Lung (tissue), 12 donors: ENCODE measurements around the gene CEP20. TPM values are rescaled to one million over a fixed set of nuclear protein-coding genes. Genes with fewer than 3 reads are reported as not detected.

Experiments
- ATAC-seq: fragments of 200-7000 bp; cut with Tn5 transposase; one replicate; pipeline ENCODE4 v1.9.1; 2020; ENCODE audit warnings: moderate number of reproducible peaks; ENCODE audit not compliant: insufficient read depth, low FRiP score
- DNase-seq, 3 donors: peaks; one replicate each; pipeline ENCODE4 v3.0.0-alpha.2; 2013 to 2017
- H3K27ac ChIP-seq, 2 donors: one replicate each; pipeline ENCODE4 v1.5.1; 2013; ENCODE audit warnings: mild to moderate bottlenecking in 2 of 2, moderate library complexity in 2 of 2, control low read depth in 1 of 2, inconsistent platforms in 1 of 2, low read depth in 1 of 2, low read length in 1 of 2
- H3K27me3 ChIP-seq, 3 donors: one replicate each; pipeline ENCODE4 v1.5.1; 2013; ENCODE audit warnings: low read length in 2 of 3; ENCODE audit not compliant: control insufficient read depth in 3 of 3, insufficient read depth in 3 of 3
- H3K36me3 ChIP-seq, 4 donors: one replicate each; pipeline ENCODE4 v1.5.1; 2013; ENCODE audit warnings: low read length in 4 of 4, mild to moderate bottlenecking in 1 of 4, moderate library complexity in 1 of 4; ENCODE audit not compliant: control insufficient read depth in 4 of 4, insufficient read depth in 4 of 4
- H3K4me1 ChIP-seq, 5 donors: one replicate each; pipeline ENCODE4 v1.5.1; 2013; ENCODE audit warnings: low read length in 5 of 5, mild to moderate bottlenecking in 2 of 5, moderate library complexity in 1 of 5; ENCODE audit not compliant: control insufficient read depth in 5 of 5, insufficient read depth in 5 of 5
- H3K4me3 ChIP-seq: one replicate; pipeline ENCODE4 v1.5.1; 2013; ENCODE audit warnings: mild to moderate bottlenecking, control low read depth, moderate library complexity
- H3K9ac ChIP-seq, 2 donors: one replicate each; pipeline ENCODE4 v1.5.1; 2013; ENCODE audit warnings: low read length in 2 of 2, control low read depth in 1 of 2; ENCODE audit not compliant: insufficient read depth in 1 of 2
- H3K9me3 ChIP-seq, 4 donors: one replicate each; pipeline ENCODE4 v1.5.1; 2013; ENCODE audit warnings: low read length in 3 of 4, mild to moderate bottlenecking in 1 of 4, moderate library complexity in 1 of 4; ENCODE audit not compliant: control insufficient read depth in 4 of 4, insufficient read depth in 3 of 4
- CTCF ChIP-seq: IDR thresholded peaks from 2 replicates; pipeline ENCODE4 v1.5.1; 2012; ENCODE audit warnings: mild to moderate bottlenecking; ENCODE audit errors: control extremely low read depth, extremely low read depth
- WGBS, 2 donors: extraction: QIAGEN DNeasy Blood & Tissue Kit; methylation state at CpG; one replicate each; pipeline ENCODE4 v1.1.7; 2013; 5-methylcytosine and 5-hydroxymethylcytosine counted together
- polyA plus RNA-seq, 2 donors: library from polyadenylated mRNA; stranded (reverse); fragments of 200-250 nt; gene quantifications; one replicate each; pipeline ENCODE4 v1.2.1, GENCODE V29; 2013
- total RNA-seq, 2 donors: library from RNA; depleted of rRNA in 1 of 2; stranded (reverse); fragments of >200 nt in 1 of 2; gene quantifications; one replicate each; pipeline ENCODE4 v1.2.1, GENCODE V29; 2014 to 2021
- donor health status: control.
- donor health status: control.
- donor health status: Bipolar disorder and iron deficiency.
- donor health status: healthy.
- donor health status: DM: yes; HTN: yes; CAD: no.

CEP20 gene
- total and polyA plus RNA-seq, 4 donors, result 19.0 to 38.5 (median 23.8) TPM

DNA sequence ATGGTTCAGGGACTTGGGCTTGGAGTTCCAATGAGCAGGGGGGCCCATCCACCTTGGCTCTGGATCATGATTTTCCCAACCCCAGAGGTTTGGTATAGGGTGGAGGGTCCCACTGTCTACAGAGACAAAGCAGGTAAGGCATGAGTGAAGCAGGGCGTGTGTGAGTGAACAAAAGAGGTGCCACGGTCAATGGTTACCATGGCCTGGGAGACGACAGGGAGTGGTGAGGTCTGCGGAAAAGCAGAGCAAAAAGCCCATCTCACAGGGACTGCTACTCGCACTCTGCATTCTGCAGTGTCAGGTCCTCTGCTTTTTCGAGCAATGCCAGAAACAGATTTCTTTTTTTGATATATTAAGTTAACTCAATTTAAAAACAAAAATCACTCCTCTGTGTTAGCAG, 56.2 kb downstream of the CEP20 start:
- H3K4me3 ChIP-seq, result no peak overlapping the region

DNA sequence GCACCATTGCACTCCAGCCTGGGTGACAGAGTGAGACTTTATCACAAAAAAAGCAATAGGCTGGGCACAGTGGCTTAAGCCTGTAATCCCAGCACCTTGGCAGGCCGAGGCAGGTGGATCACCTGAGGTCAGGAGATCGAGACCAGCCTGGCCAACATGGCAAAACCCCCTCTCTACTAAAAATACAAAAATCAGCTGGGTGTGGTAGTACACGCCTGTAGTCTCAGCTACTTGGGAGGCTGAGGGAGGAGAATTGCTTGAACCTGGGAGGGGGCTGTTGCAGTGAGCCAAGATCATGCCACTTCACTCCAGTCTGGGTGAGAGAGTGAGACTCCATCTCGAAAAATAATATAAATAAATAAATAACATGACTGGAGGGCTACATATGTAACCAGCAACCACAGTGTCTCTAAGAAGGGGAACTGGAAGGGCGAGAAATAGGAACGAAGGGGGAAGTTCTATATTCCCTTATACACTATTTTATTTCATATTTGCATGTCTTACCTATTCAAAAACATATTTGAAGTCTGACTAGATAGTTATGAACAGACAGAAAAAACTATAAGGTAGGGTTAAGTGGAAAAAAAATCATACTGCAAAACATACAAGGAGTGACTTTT, 57.5 kb downstream of the CEP20 start:
- no peak for DNase-seq
- no peak for ATAC-seq
- peaks cover 0 to 4% (median 3%) of the 10 kb centered on the region in 3 donors for H3K27me3 ChIP-seq
- no peaks in the 10 kb centered on the region for H3K36me3 ChIP-seq
- H3K4me1 ChIP-seq, result peaks cover 0 to 12% (median 0%) of the 10 kb centered on the region in 5 donors
- no peak overlapping the region for H3K27ac ChIP-seq
- no peak overlapping the region for H3K9ac ChIP-seq
- TF ChIP-seq CTCF, result no peak
- 65 to 71% methylated on average over 6 of the region's 6 CpGs for WGBS, 2 donors
- H3K4me3 ChIP-seq, result no peak overlapping the region
- no peaks in the 10 kb centered on the region for H3K9me3 ChIP-seq

More for the DNA sequence above, 56.2 kb downstream of the CEP20 start:
- ATAC-seq (no peak), DNase-seq (no peak)
- Histone ChIP-seq H3K9me3 (no peaks in the 10 kb centered on the region), H3K27ac (no peak overlapping the region), H3K27me3 (peaks cover 0 to 4% (median 3%) of the 10 kb centered on the region in 3 donors), H3K4me1 (peaks cover 0 to 12% (median 0%) of the 10 kb centered on the region in 5 donors), H3K9ac (no peak overlapping the region), H3K36me3 (no peaks in the 10 kb centered on the region)
- 93 to 98% methylated on average over 6 of the region's 6 CpGs for WGBS, 2 donors
- TF ChIP-seq CTCF, result no peak

DNA sequence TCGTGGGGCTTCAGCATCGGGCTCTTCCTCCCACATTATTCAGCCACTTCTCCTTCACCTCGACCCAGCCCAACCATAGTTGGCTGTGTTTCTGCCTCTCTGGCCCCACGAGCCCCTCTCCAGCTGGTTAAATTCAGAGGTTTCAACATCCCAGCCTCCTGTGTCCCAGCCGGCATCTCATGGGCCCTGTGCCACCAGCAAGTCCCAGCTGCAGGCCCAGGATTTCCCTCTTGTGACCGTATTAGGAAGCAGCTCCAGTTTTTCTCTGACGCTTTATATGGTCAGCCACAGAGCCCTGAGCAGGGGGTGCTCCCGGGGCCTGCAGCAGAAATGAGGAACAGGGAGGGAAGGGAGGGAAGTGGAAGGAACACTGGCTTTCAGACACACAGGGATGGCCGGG, 58.9 kb downstream of the CEP20 start:
- Histone ChIP-seq H3K9me3 (no peaks in the 10 kb centered on the region), H3K4me3 (no peak overlapping the region), H3K27ac (peak overlapping the region in 1 of 2 donors; percentile 24), H3K27me3 (peaks cover 0 to 4% (median 3%) of the 10 kb centered on the region in 3 donors), H3K9ac (no peak overlapping the region), H3K36me3 (no peaks in the 10 kb centered on the region), H3K4me1 (peaks cover 0 to 5% (median 0%) of the 10 kb centered on the region in 5 donors)
- 22 to 36% methylated on average over 9 of the region's 9 CpGs for WGBS, 2 donors
- peak; percentile 92 to 94 (median 93) for DNase-seq
- TF ChIP-seq CTCF, result no peak
- ATAC-seq, result no peak
